ENCODE measurements around the gene MST1.

DNA sequence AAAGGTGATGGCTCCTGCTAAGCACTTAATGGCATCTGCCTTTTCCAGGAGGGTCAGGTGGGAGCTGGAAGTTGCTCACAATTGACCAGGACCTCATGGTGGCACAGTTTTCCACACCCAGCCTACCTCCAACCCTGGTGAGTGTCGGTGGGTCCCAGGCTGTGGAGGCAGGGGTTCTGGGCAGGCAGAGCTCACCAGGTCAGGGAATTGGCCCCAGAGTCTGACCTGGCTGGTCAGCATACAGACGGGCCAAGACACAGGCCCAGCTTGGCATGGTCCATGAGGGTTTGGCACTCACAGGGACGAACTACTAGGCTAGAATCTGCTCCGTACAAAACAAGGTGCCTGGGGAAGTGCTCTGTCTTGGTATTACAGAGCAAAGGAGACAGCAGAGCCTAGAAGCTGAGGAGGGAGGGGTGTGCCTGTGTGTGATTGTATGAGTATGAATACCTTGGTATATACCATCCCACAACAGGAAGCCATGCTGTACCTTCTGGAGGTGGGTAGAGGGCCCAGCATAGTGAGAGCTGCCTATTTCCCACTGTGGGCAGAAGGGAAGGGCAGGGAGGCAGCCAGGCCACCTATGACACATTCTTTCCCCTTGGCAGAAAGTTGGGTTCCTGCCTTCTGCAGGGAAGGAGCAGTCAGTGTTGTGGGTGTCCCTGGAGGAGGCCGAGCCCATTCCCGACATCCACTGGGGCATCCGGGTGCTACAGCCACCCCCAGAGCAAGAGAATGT is 8.6 kb downstream of the MST1 start:
- TF ChIP-seq, protein P1, sequence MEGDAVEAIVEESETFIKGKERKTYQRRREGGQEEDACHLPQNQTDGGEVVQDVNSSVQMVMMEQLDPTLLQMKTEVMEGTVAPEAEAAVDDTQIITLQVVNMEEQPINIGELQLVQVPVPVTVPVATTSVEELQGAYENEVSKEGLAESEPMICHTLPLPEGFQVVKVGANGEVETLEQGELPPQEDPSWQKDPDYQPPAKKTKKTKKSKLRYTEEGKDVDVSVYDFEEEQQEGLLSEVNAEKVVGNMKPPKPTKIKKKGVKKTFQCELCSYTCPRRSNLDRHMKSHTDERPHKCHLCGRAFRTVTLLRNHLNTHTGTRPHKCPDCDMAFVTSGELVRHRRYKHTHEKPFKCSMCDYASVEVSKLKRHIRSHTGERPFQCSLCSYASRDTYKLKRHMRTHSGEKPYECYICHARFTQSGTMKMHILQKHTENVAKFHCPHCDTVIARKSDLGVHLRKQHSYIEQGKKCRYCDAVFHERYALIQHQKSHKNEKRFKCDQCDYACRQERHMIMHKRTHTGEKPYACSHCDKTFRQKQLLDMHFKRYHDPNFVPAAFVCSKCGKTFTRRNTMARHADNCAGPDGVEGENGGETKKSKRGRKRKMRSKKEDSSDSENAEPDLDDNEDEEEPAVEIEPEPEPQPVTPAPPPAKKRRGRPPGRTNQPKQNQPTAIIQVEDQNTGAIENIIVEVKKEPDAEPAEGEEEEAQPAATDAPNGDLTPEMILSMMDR (IDR thresholded peaks at IDR 0.05): no peak
- TF ChIP-seq POLR2A (IDR thresholded peaks at IDR 0.05): no peak

All from esophagus squamous epithelium (tissue), 4 donors.